ENCODE data around the gene WHRN. TPM values are rescaled to one million over a fixed set of nuclear protein-coding genes. Genes with fewer than 3 reads are reported as not detected.

The WHRN gene
- total RNA-seq, 1 experiment from 2014 or later = 1.4 TPM

GRCh38 chr9:114424126-114424525 is 81.1 kb downstream of the WHRN start:
- no peak for DNase-seq (ENCODE audit: low read depth)

- no peak for DNase-seq (ENCODE audit: low read depth)
These were observed 82.1 kb downstream of the WHRN start for GRCh38 chr9:114423181-114423580.

DNA sequence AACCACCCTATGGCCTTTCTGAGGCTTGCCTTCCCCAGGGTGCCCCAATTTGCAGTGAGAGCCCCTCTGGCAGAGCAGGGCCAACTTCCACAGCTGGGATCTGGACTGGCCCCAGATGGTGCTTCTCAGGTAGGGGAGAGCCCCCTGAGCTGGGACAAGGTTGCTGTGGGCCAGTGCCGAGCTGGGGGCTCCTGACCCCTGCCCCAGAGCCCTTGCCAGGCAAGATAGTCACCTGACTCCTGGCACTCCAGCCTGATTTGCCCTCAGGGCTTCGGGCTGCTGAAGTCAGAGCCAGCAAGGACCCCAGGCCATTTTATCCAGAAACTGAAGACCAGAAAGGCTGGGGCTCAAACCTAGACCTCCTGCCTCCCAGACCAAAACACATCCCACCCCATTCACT is 84.1 kb downstream of the WHRN start:
- no peak for DNase-seq (ENCODE audit: low read depth)

- DNase-seq (ENCODE audit: low read depth) = no peak
These were observed 85.5 kb downstream of the WHRN start for GRCh38 chr9:114419796-114420195.

DNA sequence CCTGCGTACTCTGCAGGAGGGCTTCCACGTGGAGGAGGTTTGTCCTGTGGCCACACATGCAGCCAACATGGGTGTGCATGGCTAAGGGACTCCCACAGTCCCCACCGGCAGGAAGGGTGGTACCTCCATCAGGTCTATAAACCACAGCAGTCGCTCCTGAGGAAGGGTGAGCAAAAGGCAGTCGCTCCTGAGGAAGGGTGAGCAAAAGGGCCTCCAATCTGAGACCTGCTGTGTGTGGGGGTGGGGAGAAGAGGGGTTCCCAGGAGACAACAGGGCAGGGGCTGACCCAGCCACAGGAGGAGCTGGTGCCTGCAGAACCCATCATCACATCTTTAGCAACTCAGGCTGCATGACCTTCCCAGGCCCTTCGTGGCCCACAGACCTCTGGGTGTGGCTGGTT is 87.2 kb downstream of the WHRN start:
- no peak for DNase-seq (ENCODE audit: low read depth)

- DNase-seq (ENCODE audit: low read depth) = peak; percentile 68
These were observed 87.8 kb downstream of the WHRN start for GRCh38 chr9:114417511-114417910.

DNA sequence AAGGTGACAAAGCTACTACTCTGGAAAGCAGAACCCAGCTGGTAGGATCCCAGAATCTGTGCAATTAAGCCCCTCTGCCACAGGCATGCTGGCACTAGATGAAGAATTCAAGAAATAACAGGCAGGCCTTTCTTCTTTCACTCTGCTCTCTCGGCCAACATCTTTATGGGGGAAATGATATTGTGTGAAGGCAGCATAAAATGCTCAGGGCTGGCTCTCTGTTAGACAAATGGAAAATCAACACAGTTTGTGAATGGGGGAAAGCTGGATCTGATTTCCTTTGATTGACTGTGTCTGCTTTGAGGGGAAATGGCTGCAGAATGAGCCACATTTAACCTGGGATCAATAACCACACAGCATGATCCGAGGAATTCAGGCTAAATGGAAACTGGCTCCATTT is 88.4 kb downstream of the WHRN start:
- DNase-seq (ENCODE audit: low read depth) = no peak

GRCh38 chr9:114416290-114416689 is 89.0 kb downstream of the WHRN start:
- DNase-seq (ENCODE audit: low read depth) = no peak

DNA sequence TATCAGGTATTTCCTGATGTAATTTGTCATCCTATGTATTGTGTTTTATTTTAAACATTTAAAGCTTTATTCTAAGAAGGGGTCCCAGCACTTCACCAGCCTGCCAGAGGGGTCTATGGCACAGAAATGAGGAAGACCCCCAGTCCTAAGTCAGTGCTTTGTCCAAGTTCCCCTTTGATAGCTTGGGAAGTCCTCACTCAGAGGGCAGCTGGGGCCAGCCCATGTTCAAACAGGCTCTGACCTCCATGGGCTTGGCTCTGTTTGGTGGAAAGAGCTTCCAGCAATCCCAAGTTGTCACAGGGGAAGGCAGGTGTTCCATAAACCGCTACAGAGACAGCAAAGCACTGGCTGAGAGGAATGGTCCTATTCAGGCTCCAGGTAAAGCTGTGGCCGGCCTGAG is 90.9 kb downstream of the WHRN start:
- DNase-seq (ENCODE audit: low read depth) = no peak

DNA sequence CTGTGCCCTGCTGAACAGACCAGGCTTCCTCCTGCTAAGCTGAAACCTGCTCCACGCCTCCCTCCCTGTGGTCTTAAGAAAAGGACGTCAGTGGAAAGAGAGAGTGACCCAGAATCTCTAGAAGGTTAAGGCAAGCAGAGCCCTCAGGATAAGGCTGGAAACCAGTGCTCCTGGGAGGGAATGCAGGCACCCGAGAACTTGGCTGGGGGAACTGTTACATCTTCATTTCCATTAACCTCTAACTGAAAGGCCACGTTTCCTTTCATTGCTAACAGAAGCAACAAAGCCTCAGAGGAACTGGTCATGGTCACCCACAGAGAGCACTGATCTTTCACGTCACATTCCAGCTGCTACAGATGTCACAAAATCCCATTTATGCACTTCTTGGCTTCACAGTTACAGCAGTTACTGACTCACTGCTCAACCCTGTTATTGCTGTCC is 91.4 kb downstream of the WHRN start:
- peak; percentile 67 for DNase-seq (ENCODE audit: low read depth)

GRCh38 chr9:114412048-114412683 is 93.1 kb downstream of the WHRN start:
- no peak for DNase-seq (ENCODE audit: low read depth)

DNA sequence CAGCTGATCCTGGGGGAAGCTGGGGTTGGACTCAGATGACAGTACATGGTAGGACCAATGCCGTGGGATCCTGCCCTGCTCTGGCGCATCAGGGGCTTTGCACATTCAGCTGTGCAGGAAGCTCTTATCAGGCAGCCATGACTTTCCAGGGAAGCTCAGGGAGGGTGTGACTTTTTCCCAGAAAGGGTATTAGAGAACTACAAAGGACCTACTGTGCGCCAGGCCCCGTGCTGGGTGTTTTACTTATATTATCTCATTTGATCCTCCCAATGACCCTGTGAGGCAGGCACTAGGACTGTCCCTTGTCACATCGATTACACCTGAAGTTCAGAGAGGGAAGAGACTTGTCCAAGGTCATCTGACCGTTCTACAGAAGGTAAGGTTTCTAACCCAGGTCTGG is 93.8 kb downstream of the WHRN start:
- DNase-seq (ENCODE audit: low read depth) = no peak

DNA sequence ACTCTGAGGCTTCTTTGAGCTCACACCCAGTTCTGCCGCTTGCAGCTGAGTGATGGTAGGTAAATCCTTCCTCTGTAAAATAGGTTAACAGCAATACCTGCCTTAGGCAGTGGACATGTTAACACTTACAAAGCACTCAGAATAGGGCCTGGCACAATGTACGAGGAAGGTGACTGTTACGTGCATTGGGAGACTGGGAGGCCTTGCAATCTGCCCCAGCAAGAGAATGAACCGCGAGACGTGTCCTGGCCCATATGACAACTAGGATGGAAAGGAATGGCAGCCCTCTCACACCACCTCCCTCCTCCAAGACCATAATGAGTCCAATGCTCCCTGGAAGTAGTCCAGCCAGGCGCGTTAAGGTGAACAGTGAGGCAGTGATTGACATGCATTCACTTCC is 94.4 kb downstream of the WHRN start:
- no peak for DNase-seq (ENCODE audit: low read depth)

DNA sequence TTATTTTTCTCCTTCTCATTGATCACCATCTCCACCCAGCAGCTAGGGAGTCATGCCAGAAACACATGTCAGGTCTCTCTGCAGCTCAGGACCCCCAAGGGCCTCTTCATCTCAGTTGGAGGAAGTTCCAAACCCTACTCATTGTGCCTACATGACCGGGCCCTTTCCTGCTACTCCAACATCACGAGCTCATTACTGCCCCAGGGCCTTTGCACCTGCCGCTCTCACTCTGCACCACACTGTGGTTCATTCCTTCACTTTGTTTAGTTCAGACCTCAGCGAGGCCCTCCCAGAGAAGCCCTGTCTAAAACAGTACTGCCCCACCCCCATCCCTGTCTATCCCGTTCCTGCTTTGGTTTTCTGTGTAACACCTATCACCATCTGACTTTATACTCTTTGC is 95.4 kb downstream of the WHRN start:
- no peak for DNase-seq (ENCODE audit: low read depth)

GRCh38 chr9:114409103-114409780 is 96.0 kb downstream of the WHRN start:
- DNase-seq (ENCODE audit: low read depth) = peak; percentile 63

- DNase-seq (ENCODE audit: low read depth) = no peak
These were observed 96.6 kb downstream of the WHRN start for GRCh38 chr9:114408645-114409044.

DNA sequence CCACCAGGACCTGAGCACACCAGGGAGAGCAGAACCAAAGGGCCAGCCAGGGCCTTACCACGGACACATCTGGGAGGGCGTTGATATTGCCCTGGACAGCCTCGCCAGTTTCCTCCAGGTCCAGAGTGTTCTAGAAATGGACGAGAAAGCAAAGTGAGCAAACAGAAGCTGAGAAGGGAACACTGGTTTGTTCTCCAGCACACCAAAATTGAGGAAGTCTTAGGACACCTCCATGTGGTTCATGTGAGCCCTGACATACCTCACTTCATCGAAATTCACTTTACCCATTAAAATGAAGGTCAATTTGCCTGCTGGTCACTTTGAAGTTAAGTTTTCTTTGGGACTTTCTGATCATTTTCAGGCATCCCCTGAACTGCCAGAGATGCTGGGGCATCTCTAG is 97.4 kb downstream of the WHRN start:
- DNase-seq (ENCODE audit: low read depth) = no peak

- DNase-seq (ENCODE audit: low read depth) = no peak
These were observed 98.8 kb downstream of the WHRN start for GRCh38 chr9:114406441-114406840.

GRCh38 chr9:114405294-114406034 is 99.8 kb downstream of the WHRN start:
- peak; percentile 71 for DNase-seq (ENCODE audit: low read depth)

DNA sequence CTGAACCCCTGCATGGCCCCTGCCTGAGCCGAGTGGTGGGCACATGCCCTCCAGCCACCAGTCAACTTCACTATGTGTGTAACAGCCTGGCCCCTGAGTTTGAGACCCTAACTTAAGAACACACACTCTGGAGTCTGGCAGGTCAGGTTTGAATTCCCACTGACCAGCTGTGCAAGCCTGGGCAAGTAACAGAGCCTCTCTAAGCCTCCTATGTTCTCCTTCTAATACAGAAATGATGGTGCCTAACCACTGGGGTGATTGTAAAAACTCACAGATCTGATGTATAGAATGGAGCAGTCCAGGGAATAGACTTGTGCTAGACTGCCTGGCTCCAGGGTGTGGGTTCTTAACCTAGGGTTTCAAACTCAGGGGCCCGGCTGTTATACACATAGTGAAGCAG is 100.7 kb downstream of the WHRN start:
- DNase-seq (ENCODE audit: low read depth) = no peak

GRCh38 chr9:114403153-114403756 is 102.0 kb downstream of the WHRN start:
- no peak for DNase-seq (ENCODE audit: low read depth)

- DNase-seq (ENCODE audit: low read depth) = no peak
These were observed 103.9 kb downstream of the WHRN start for GRCh38 chr9:114401344-114401743.
